ENCODE measurements around the gene SSX3.
"Not testable (repeated sequence)": the region's sequence is repeated elsewhere in the genome, so short reads cannot be mapped to it uniquely, and the experiment has no call there.

The SSX3 gene

GRCh38 chrX:48356315-48357094, at the start of gene SSX3:
TSS of gene SSX3 (minus strand) at chrX:48356703. CDS start at chrX:48355249, 1,454 bp downstream.
- not testable (repeated sequence) for DNase-seq

- not testable (repeated sequence) for DNase-seq
These were observed 41.3 kb upstream of the SSX3 start for GRCh38 chrX:48397825-48398224.

- not testable (repeated sequence) for DNase-seq
These were observed 40.4 kb upstream of the SSX3 start for GRCh38 chrX:48396931-48397330.

- DNase-seq = not testable (repeated sequence)
These were observed 26.7 kb upstream of the SSX3 start, which contains the start of gene SSX4 for GRCh38 chrX:48383239-48383638. TSS of gene SSX4 (plus strand) at chrX:48383539. CDS start at chrX:48384054, 515 bp downstream.

- not testable (repeated sequence) for DNase-seq
These were observed 13.9 kb upstream of the SSX3 start for GRCh38 chrX:48370408-48370807.

GRCh38 chrX:48367717-48368408, 11.4 kb upstream of the SSX3 start:
- DNase-seq = not testable (repeated sequence)

GRCh38 chrX:48359281-48359680, 2.8 kb upstream of the SSX3 start:
- not testable (repeated sequence) for DNase-seq

- DNase-seq = no peak
These were observed 1.2 kb upstream of the SSX3 start for GRCh38 chrX:48357681-48358080.

GRCh38 chrX:48346059-48346458, 10.4 kb downstream of the SSX3 start:
- DNase-seq = not testable (repeated sequence)

GRCh38 chrX:48313996-48314395, 42.5 kb downstream of the SSX3 start:
- not testable (repeated sequence) for DNase-seq

GRCh38 chrX:48306175-48306574, 50.3 kb downstream of the SSX3 start:
- no peak for DNase-seq
